ENCODE results near the gene SH2B3. TPM values are rescaled to one million over a fixed set of nuclear protein-coding genes. Genes with fewer than 3 reads are reported as not detected.

Gene SH2B3
- total RNA-seq = 30.5 and 32.3 TPM in 2 replicates

- H3K27me3 ChIP-seq (ENCODE audit: control insufficient read depth, insufficient read depth, low read length) = no peaks in the 10 kb centered on the region
- DNase-seq (ENCODE audit: low read depth) = no peak
- H3K4me3 ChIP-seq (ENCODE audit: low read depth, low read length) = peak within 1 kb of the TSS; percentile 68
These were observed at the start of gene SH2B3 for GRCh38 chr12:111405859-111406473. TSS of gene SH2B3 (plus strand) at chr12:111405923. CDS start at chr12:111418146, 12,223 bp downstream.

GRCh38 chr12:111359231-111359913 is 46.4 kb upstream of the SH2B3 start:
- no peak for DNase-seq (ENCODE audit: low read depth)
- H3K27me3 ChIP-seq (ENCODE audit: control insufficient read depth, insufficient read depth, low read length) = no peaks in the 10 kb centered on the region
- no peak for TF ChIP-seq CTCF (IDR thresholded peaks at IDR 0.05; ENCODE audit: insufficient read depth, low read length, poor library complexity, severe bottlenecking)
- no peak overlapping the region for H3K4me3 ChIP-seq (ENCODE audit: low read depth, low read length)
- H3K36me3 ChIP-seq (ENCODE audit: control insufficient read depth, insufficient read depth, low read length) = no peaks in the 10 kb centered on the region

More at GRCh38 chr12:111405859-111406473, at the start of gene SH2B3:
- no peaks in the 10 kb centered on the region for H3K36me3 ChIP-seq (ENCODE audit: control insufficient read depth, insufficient read depth, low read length)
- no peak for TF ChIP-seq CTCF (IDR thresholded peaks at IDR 0.05; ENCODE audit: insufficient read depth, low read length, poor library complexity, severe bottlenecking)

GRCh38 chr12:111359914-111360276 is 45.8 kb upstream of the SH2B3 start:
- no peak for TF ChIP-seq CTCF (IDR thresholded peaks at IDR 0.05; ENCODE audit: insufficient read depth, low read length, poor library complexity, severe bottlenecking)
- DNase-seq (ENCODE audit: low read depth) = no peak

GRCh38 chr12:111360325-111360930 is 45.3 kb upstream of the SH2B3 start:
- no peak for DNase-seq (ENCODE audit: low read depth)
- H3K36me3 ChIP-seq (ENCODE audit: control insufficient read depth, insufficient read depth, low read length) = no peaks in the 10 kb centered on the region
- no peak overlapping the region for H3K4me3 ChIP-seq (ENCODE audit: low read depth, low read length)
- H3K27me3 ChIP-seq (ENCODE audit: control insufficient read depth, insufficient read depth, low read length) = no peaks in the 10 kb centered on the region
- TF ChIP-seq CTCF (IDR thresholded peaks at IDR 0.05; ENCODE audit: insufficient read depth, low read length, poor library complexity, severe bottlenecking) = no peak

More at GRCh38 chr12:111359914-111360276, 45.8 kb upstream of the SH2B3 start:
- H3K27me3 ChIP-seq (ENCODE audit: control insufficient read depth, insufficient read depth, low read length) = no peaks in the 10 kb centered on the region
- H3K4me3 ChIP-seq (ENCODE audit: low read depth, low read length) = no peak overlapping the region
- H3K36me3 ChIP-seq (ENCODE audit: control insufficient read depth, insufficient read depth, low read length) = no peaks in the 10 kb centered on the region

GRCh38 chr12:111361073-111361716 is 44.5 kb upstream of the SH2B3 start:
- Histone ChIP-seq H3K4me3 (ENCODE audit: low read depth, low read length) (no peak overlapping the region), H3K27me3 (ENCODE audit: control insufficient read depth, insufficient read depth, low read length) (no peaks in the 10 kb centered on the region), H3K36me3 (ENCODE audit: control insufficient read depth, insufficient read depth, low read length) (no peaks in the 10 kb centered on the region)
- no peak for DNase-seq (ENCODE audit: low read depth)
- TF ChIP-seq CTCF (IDR thresholded peaks at IDR 0.05; ENCODE audit: insufficient read depth, low read length, poor library complexity, severe bottlenecking) = no peak

Data from kidney epithelial cell (primary cell).